SK-N-SH (cell line): ENCODE measurements around the gene TRPM1. TPM values are rescaled to one million over a fixed set of nuclear protein-coding genes. Genes with fewer than 3 reads are reported as not detected.

ENCODE experiments used
- CTCF ChIA-PET: fragments of 300-600, 350-600 bp; formaldehyde crosslinking; extraction: SDS; loops from one replicate; lab custom pipeline; 2021; lab: Yijun Ruan, JAX
- POLR2A ChIA-PET: fragments of 350-600 bp; sonication (Branson Sonifier 250); formaldehyde crosslinking; extraction: SDS; loops from one replicate; lab custom pipeline; 2020; ENCODE audit warnings: antibody characterized with exemption, inconsistent platforms; lab: Yijun Ruan, JAX
- DNase-seq: peaks from one replicate; pipeline ENCODE4 v3.0.0; 2012
- H2AFZ ChIP-seq: fragments of 200-600 bp; sonication (generic); 2 replicates; pipeline ENCODE4 v1.8.1; 2016; ENCODE audit warnings: antibody characterized with exemption, mild to moderate bottlenecking, low read depth
- H3F3A ChIP-seq: fragments of 200-600 bp; sonication (generic); replicated peaks from 2 replicates; pipeline ENCODE3; 2016; ENCODE audit warnings: antibody characterized with exemption, mild to moderate bottlenecking; ENCODE audit not compliant: insufficient read depth
- H3K27ac ChIP-seq, 2 experiments: fragments of 200-500 bp in 1 of 2; fragments of 200-600 bp in 1 of 2; sonication (Bioruptor generic) in 1 of 2; sonication (generic), shearing (Covaris generic) in 1 of 2; 2 replicates each; pipeline versions ENCODE4 v1.5.1 to v1.6.1; 2014 to 2016; ENCODE audit warnings: low read depth in 2 of 2, inconsistent platforms in 1 of 2, low read length in 1 of 2, mild to moderate bottlenecking in 1 of 2, mixed read lengths in 1 of 2
- H3K27me3 ChIP-seq: fragments of 200-600 bp; sonication (generic), shearing (Covaris generic); 2 replicates; pipeline ENCODE4 v1.6.1; 2016; ENCODE audit warnings: mixed run types; ENCODE audit not compliant: insufficient read depth
- H3K36me3 ChIP-seq, 2 experiments: fragments of 200-500 bp in 1 of 2; fragments of 200-600 bp in 1 of 2; sonication (Bioruptor generic) in 1 of 2; sonication (generic) in 1 of 2; replicated peaks in 1 of 2; 2 replicates each; pipeline versions ENCODE3 to v1.5.1; 2014 to 2016; ENCODE audit warnings: low read length in 1 of 2, mild to moderate bottlenecking in 1 of 2; ENCODE audit not compliant: insufficient read depth in 2 of 2, control insufficient read depth in 1 of 2
- H3K4me1 ChIP-seq, 2 experiments: fragments of 200-500 bp in 1 of 2; fragments of 200-600 bp in 1 of 2; sonication (Bioruptor generic) in 1 of 2; sonication (generic), shearing (Covaris generic) in 1 of 2; 2 replicates each; pipeline versions ENCODE4 v1.5.1 to v1.6.1; 2014 to 2016; ENCODE audit warnings: low read depth in 1 of 2, low read length in 1 of 2, mixed run types in 1 of 2; ENCODE audit not compliant: insufficient read depth in 2 of 2, control insufficient read depth in 1 of 2
- H3K4me2 ChIP-seq: fragments of 200-600 bp; sonication (generic), shearing (Covaris generic); 2 replicates; pipeline ENCODE4 v1.6.1; 2017; ENCODE audit warnings: mixed run types
- H3K4me3 ChIP-seq, 2 experiments: fragments of 200-500 bp in 1 of 2; fragments of 200-600 bp in 1 of 2; sonication (Bioruptor generic) in 1 of 2; sonication (generic), shearing (Covaris generic) in 1 of 2; 2 replicates each; pipeline versions ENCODE4 v1.5.1 to v1.8.1; 2014 to 2016; ENCODE audit warnings: low read depth in 2 of 2, inconsistent platforms in 1 of 2, low read length in 1 of 2, mild to moderate bottlenecking in 1 of 2, mixed read lengths in 1 of 2, moderate library complexity in 1 of 2
- H3K79me2 ChIP-seq: fragments of 200-600 bp; sonication (generic); 2 replicates; pipeline ENCODE4 v1.8.1; 2017; ENCODE audit warnings: mild to moderate bottlenecking; ENCODE audit not compliant: insufficient read depth
- H3K9ac ChIP-seq: fragments of 200-600 bp; sonication (generic); 2 replicates; pipeline ENCODE4 v1.6.1; 2017; ENCODE audit warnings: mixed run types
- H3K9me2 ChIP-seq: fragments of 200-600 bp; sonication (generic); 2 replicates; pipeline ENCODE4 v1.6.1; 2017; ENCODE audit warnings: mixed run types
- H3K9me3 ChIP-seq: fragments of 200-600 bp; sonication (generic); 2 replicates; pipeline ENCODE4 v1.6.1; 2017; ENCODE audit warnings: mixed run types, mild to moderate bottlenecking, moderate library complexity
- H4K20me1 ChIP-seq: fragments of 200-600 bp; sonication (generic); 2 replicates; pipeline ENCODE4 v1.6.1; 2017; ENCODE audit warnings: mild to moderate bottlenecking, mixed run types; ENCODE audit not compliant: insufficient read depth
- CHD2 ChIP-seq: fragments of 150-350 bp; IDR thresholded peaks from 2 replicates; pipeline ENCODE4 v1.6.1; 2018; ENCODE audit warnings: low read length; ENCODE audit not compliant: partially characterized antibody
- CTCF ChIP-seq: fragments of 200-600 bp; sonication (generic); IDR thresholded peaks from 2 replicates; pipeline ENCODE4 v1.6.1; 2017; ENCODE audit warnings: antibody characterized with exemption, mild to moderate bottlenecking, moderate library complexity
- EP300 ChIP-seq, 2 experiments: IDR thresholded peaks; 2 replicates each; pipeline versions ENCODE4 v1.4.0 to v1.6.1; 2012; ENCODE audit warnings: borderline replicate concordance in 1 of 2, low read depth in 1 of 2, low read length in 1 of 2
- EZH2phosphoT487 ChIP-seq: fragments of 200-600 bp; sonication (generic); IDR thresholded peaks from 2 replicates; pipeline ENCODE4 v1.6.1; 2017; ENCODE audit warnings: low read depth, mixed run types, mild to moderate bottlenecking, antibody characterized with exemption, moderate library complexity, borderline replicate concordance
- FOSL2 ChIP-seq: IDR thresholded peaks from 2 replicates; pipeline ENCODE4 v1.4.0; 2012; ENCODE audit warnings: low read depth, mild to moderate bottlenecking, moderate library complexity, borderline replicate concordance
- FOXJ3 ChIP-seq: sonication (generic); formaldehyde crosslinking; IDR thresholded peaks from 2 replicates; pipeline ENCODE4 v1.5.1; 2020; ENCODE audit warnings: mild to moderate bottlenecking, missing genetic modification reagents
- GABPA ChIP-seq: IDR thresholded peaks from 2 replicates; pipeline ENCODE4 v1.4.0; 2012; ENCODE audit warnings: low read depth, mild to moderate bottlenecking
- MEF2A ChIP-seq: IDR thresholded peaks from 2 replicates; pipeline ENCODE4 v1.4.0; 2012; ENCODE audit warnings: low read depth, borderline replicate concordance
- NFIC ChIP-seq: IDR thresholded peaks from 2 replicates; pipeline ENCODE4 v1.4.0; 2012; ENCODE audit warnings: borderline replicate concordance
- PBX3 ChIP-seq: IDR thresholded peaks from 2 replicates; pipeline ENCODE4; 2012
- POLR2AphosphoS5 ChIP-seq: IDR thresholded peaks from 2 replicates; pipeline ENCODE4 v1.6.1; 2012; ENCODE audit warnings: low read depth, low read length
- RAD21 ChIP-seq: IDR thresholded peaks from 2 replicates; pipeline ENCODE4 v1.6.1; 2012; ENCODE audit warnings: mild to moderate bottlenecking, low read length
- RFX5 ChIP-seq: IDR thresholded peaks from 2 replicates; pipeline ENCODE4 v1.6.1; 2012; ENCODE audit warnings: mild to moderate bottlenecking, improper control_type of control experiment, low read length
- SIN3A ChIP-seq: IDR thresholded peaks from 2 replicates; pipeline ENCODE4 v1.6.1; 2012; ENCODE audit warnings: low read depth, mild to moderate bottlenecking, low read length, moderate library complexity, borderline replicate concordance
- SMC3 ChIP-seq: IDR thresholded peaks from 2 replicates; pipeline ENCODE4 v1.6.1; 2012; ENCODE audit warnings: low read depth, low read length, improper control_type of control experiment
- TAF1 ChIP-seq: IDR thresholded peaks from 2 replicates; pipeline ENCODE4 v1.6.1; 2012; ENCODE audit warnings: low read depth, mild to moderate bottlenecking, low read length, moderate library complexity, borderline replicate concordance
- TCF12 ChIP-seq: IDR thresholded peaks from 2 replicates; pipeline ENCODE4 v1.4.0; 2012
- ZBTB33 ChIP-seq: IDR thresholded peaks from 2 replicates; pipeline ENCODE4 v1.4.0; 2012; ENCODE audit warnings: low read depth, borderline replicate concordance
- WGBS: methylation state at CpG from one replicate; pipeline ENCODE4 v1.1.6; 2017; ENCODE audit warnings: low lambda C conversion rate; 5-methylcytosine and 5-hydroxymethylcytosine counted together
- polyA plus RNA-seq, 3 experiments: library from polyadenylated mRNA; depleted of rRNA; stranded (reverse); fragments of >200 nt; gene quantifications; 2 replicates each; pipeline ENCODE4 v1.2.3, GENCODE V29; 2012
- TF ChIP-seq, protein P1 (sequence below): IDR thresholded peaks from 2 replicates; pipeline ENCODE4 v1.6.1; 2012; ENCODE audit warnings: mild to moderate bottlenecking, low read depth, low read length, moderate library complexity
- TF ChIP-seq, protein P2 (sequence below): IDR thresholded peaks from 2 replicates; pipeline ENCODE4 v1.4.0; 2012; ENCODE audit warnings: low read depth, borderline replicate concordance

TRPM1 gene
- polyA plus RNA-seq, 1 of the 3 experiments (the other 2 are of a cell fraction) = not detected

- H3K36me3 ChIP-seq = no peaks in the 10 kb centered on the region
- ChIA-PET POLR2A (no interaction called here), CTCF (no interaction called here)
- no peak for TF ChIP-seq TCF12
- TF ChIP-seq, protein P1, sequence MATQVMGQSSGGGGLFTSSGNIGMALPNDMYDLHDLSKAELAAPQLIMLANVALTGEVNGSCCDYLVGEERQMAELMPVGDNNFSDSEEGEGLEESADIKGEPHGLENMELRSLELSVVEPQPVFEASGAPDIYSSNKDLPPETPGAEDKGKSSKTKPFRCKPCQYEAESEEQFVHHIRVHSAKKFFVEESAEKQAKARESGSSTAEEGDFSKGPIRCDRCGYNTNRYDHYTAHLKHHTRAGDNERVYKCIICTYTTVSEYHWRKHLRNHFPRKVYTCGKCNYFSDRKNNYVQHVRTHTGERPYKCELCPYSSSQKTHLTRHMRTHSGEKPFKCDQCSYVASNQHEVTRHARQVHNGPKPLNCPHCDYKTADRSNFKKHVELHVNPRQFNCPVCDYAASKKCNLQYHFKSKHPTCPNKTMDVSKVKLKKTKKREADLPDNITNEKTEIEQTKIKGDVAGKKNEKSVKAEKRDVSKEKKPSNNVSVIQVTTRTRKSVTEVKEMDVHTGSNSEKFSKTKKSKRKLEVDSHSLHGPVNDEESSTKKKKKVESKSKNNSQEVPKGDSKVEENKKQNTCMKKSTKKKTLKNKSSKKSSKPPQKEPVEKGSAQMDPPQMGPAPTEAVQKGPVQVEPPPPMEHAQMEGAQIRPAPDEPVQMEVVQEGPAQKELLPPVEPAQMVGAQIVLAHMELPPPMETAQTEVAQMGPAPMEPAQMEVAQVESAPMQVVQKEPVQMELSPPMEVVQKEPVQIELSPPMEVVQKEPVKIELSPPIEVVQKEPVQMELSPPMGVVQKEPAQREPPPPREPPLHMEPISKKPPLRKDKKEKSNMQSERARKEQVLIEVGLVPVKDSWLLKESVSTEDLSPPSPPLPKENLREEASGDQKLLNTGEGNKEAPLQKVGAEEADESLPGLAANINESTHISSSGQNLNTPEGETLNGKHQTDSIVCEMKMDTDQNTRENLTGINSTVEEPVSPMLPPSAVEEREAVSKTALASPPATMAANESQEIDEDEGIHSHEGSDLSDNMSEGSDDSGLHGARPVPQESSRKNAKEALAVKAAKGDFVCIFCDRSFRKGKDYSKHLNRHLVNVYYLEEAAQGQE = no peak
- no peak for TF ChIP-seq ZBTB33
- no peak for TF ChIP-seq FOSL2
- TF ChIP-seq EZH2phosphoT487 = no peak
- TF ChIP-seq SIN3A = no peak
- TF ChIP-seq POLR2AphosphoS5 = no peak
- TF ChIP-seq FOXJ3 = no peak
- TF ChIP-seq, protein P2, sequence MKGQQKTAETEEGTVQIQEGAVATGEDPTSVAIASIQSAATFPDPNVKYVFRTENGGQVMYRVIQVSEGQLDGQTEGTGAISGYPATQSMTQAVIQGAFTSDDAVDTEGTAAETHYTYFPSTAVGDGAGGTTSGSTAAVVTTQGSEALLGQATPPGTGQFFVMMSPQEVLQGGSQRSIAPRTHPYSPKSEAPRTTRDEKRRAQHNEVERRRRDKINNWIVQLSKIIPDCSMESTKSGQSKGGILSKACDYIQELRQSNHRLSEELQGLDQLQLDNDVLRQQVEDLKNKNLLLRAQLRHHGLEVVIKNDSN = no peak
- no peak for TF ChIP-seq EP300 (IDR thresholded peaks at IDR 0.05; ENCODE audit: borderline replicate concordance in 1 of 2, low read depth in 1 of 2, low read length in 1 of 2)
- TF ChIP-seq MEF2A = no peak
- TF ChIP-seq SMC3 = no peak
- TF ChIP-seq TAF1 = no peak
- TF ChIP-seq CHD2 = no peak
- no peak for TF ChIP-seq GABPA
- TF ChIP-seq RFX5 = no peak
- no peak for TF ChIP-seq CTCF
- TF ChIP-seq RAD21 = no peak
- TF ChIP-seq NFIC = no peak
- TF ChIP-seq PBX3 = no peak
- no peaks in the 10 kb centered on the region for H3K27me3 ChIP-seq
- 56% methylated on average over 6 of the region's 6 CpGs for WGBS
- H3K4me2 ChIP-seq = no peak overlapping the region
- H3K27ac ChIP-seq = no peak overlapping the region
- no peaks in the 10 kb centered on the region for H3K9me3 ChIP-seq
- H2AFZ ChIP-seq = no peak overlapping the region
- no peak for DNase-seq
- H4K20me1 ChIP-seq = no peaks in the 10 kb centered on the region
- no peaks in the 10 kb centered on the region for H3F3A ChIP-seq
- H3K79me2 ChIP-seq = no peaks in the 10 kb centered on the region
- H3K4me3 ChIP-seq = no peak overlapping the region
- no peaks in the 10 kb centered on the region for H3K4me1 ChIP-seq
- H3K9ac ChIP-seq = no peak overlapping the region
- 0 out of 2 replicates have a peak, but pooled peaks cover 4% of the 10 kb centered on the region for H3K9me2 ChIP-seq
Observed at GRCh38 chr15:31069360-31070000, 32.0 kb downstream of the TRPM1 start.
